Vagina (tissue), 2 donors: ENCODE results near the gene PARD6B.
"Not testable (repeated sequence)": the region's sequence is repeated elsewhere in the genome, so short reads cannot be mapped to it uniquely, and the experiment has no call there.

Experiments used
- CTCF ChIP-seq, 3 experiments: fragments of 450-650 bp in 2 of 3; fragments of 200-600 bp in 1 of 3; sonication (generic) in 1 of 3; IDR thresholded peaks; one replicate each; pipeline ENCODE4 v1.5.1; 2017 to 2019; ENCODE audit warnings: antibody characterized with exemption in 3 of 3, mild to moderate bottlenecking in 2 of 3, moderate library complexity in 2 of 3
- POLR2A ChIP-seq, 2 donors: fragments of 450-650 bp; IDR thresholded peaks; one replicate each; pipeline ENCODE4 v1.6.1; 2017; ENCODE audit warnings: antibody characterized with exemption in 2 of 2, mild to moderate bottlenecking in 2 of 2, moderate library complexity in 2 of 2
- POLR2AphosphoS5 ChIP-seq, 2 donors: sonication (generic); formaldehyde crosslinking; IDR thresholded peaks; one replicate each; pipeline ENCODE4 v1.9.0; 2017; ENCODE audit warnings: antibody characterized with exemption in 2 of 2, mild to moderate bottlenecking in 2 of 2, low read depth in 1 of 2; ENCODE audit not compliant: insufficient read depth in 1 of 2

DNA sequence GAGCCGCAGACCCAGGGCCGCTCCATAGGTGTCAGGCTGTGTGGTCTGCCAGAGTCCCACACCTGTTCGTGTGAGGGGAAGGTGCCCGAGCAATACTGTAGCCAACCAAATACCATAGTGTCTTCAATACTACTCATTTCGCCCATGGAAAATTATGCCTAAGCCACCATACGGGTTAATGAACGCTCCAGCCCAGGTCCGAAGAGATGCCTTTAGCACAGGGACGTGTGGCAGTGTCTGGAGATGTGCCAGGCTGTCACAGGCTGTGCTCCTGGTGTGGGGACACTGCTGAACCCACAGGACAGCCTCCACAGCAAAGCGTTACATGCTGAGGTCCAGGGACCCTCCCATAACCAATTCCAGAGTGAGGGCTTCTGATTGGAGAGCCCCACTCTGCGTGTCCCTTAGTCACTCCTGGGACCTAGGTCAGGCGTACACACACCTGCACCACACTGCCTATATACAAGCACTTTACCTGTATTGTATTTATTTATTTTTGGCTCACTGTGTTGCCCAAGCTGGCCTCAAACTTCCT is 38.2 kb downstream of the PARD6B start:
- not testable (repeated sequence) for TF ChIP-seq CTCF (IDR thresholded peaks at IDR 0.05); POLR2A (IDR thresholded peaks at IDR 0.05); POLR2AphosphoS5 (IDR thresholded peaks at IDR 0.05; ENCODE audit: insufficient read depth in 1 of 2, low read depth in 1 of 2)
